ENCODE results near the gene RNF31.

GRCh38 chr14:24150567-24150966 is 3.3 kb downstream of the RNF31 start:
- TF ChIP-seq, protein P1, sequence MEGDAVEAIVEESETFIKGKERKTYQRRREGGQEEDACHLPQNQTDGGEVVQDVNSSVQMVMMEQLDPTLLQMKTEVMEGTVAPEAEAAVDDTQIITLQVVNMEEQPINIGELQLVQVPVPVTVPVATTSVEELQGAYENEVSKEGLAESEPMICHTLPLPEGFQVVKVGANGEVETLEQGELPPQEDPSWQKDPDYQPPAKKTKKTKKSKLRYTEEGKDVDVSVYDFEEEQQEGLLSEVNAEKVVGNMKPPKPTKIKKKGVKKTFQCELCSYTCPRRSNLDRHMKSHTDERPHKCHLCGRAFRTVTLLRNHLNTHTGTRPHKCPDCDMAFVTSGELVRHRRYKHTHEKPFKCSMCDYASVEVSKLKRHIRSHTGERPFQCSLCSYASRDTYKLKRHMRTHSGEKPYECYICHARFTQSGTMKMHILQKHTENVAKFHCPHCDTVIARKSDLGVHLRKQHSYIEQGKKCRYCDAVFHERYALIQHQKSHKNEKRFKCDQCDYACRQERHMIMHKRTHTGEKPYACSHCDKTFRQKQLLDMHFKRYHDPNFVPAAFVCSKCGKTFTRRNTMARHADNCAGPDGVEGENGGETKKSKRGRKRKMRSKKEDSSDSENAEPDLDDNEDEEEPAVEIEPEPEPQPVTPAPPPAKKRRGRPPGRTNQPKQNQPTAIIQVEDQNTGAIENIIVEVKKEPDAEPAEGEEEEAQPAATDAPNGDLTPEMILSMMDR (IDR thresholded peaks at IDR 0.05): no peak
- TF ChIP-seq EZH2 (IDR thresholded peaks at IDR 0.05; ENCODE audit: borderline replicate concordance, insufficient read depth, low read depth, low read length, poor library complexity, severe bottlenecking): no peak
